Caco-2 (cell line): ENCODE results near the gene TTC5. TPM values are rescaled to one million over a fixed set of nuclear protein-coding genes. Genes with fewer than 3 reads are reported as not detected.
A peak's percentile ranks its signal among the peaks of the same experiment; 100 is the strongest.

Experiments
- BruUV-seq: library from RNA; stranded (reverse); fragments of 400-500 nt; replicated peaks from 2 replicates; lab custom pipeline; 2021; lab: Mats Ljungman, UMichigan
- CTCF ChIA-PET: fragments of 300-600 bp; sonication (Branson Sonifier 250); formaldehyde crosslinking; loops from one replicate; lab custom pipeline; 2022; ENCODE audit warnings: antibody characterized with exemption; lab: Charles Lee
- POLR2A ChIA-PET: fragments of 300-600 bp; sonication (Branson Sonifier 250); formaldehyde crosslinking; loops from one replicate; lab custom pipeline; 2022; ENCODE audit warnings: antibody characterized with exemption; lab: Charles Lee
- DNase-seq, 2 experiments: peaks; one replicate each; pipeline versions ENCODE4 v3.0.0 to v3.0.0-alpha.2; 2020 to 2022
- H3K27me3 ChIP-seq: replicated peaks from 2 replicates; pipeline ENCODE4 v1.6.0; 2011; ENCODE audit warnings: low read length; ENCODE audit not compliant: control insufficient read depth, insufficient read depth
- H3K36me3 ChIP-seq: 2 replicates; pipeline ENCODE4 v1.5.1; 2011; ENCODE audit warnings: low read length; ENCODE audit not compliant: control insufficient read depth, insufficient read depth
- H3K4me1 ChIP-seq: fragments of 250-450 bp; sonication (Bioruptor Pico); 2 replicates; pipeline ENCODE4 v1.5.1; 2020; ENCODE audit warnings: mild to moderate bottlenecking
- H3K4me3 ChIP-seq: 2 replicates; pipeline ENCODE4 v1.5.1; 2011; ENCODE audit warnings: low read depth, mild to moderate bottlenecking, control low read depth, low read length
- H3K9me3 ChIP-seq: fragments of 250-450 bp; sonication (Bioruptor Pico); 2 replicates; pipeline ENCODE4 v1.5.1; 2020; ENCODE audit warnings: mild to moderate bottlenecking, moderate library complexity
- H3K27ac Mint-ChIP-seq: one replicate; pipeline ENCODE4 v1.8.0; 2022; ENCODE audit warnings: mixed read lengths; ENCODE audit not compliant: unreplicated experiment
- H3K27me3 Mint-ChIP-seq: one replicate; pipeline ENCODE4 v1.8.0; 2022; ENCODE audit warnings: mixed read lengths; ENCODE audit not compliant: insufficient read depth, unreplicated experiment
- H3K36me3 Mint-ChIP-seq: one replicate; pipeline ENCODE4 v1.8.0; 2022; ENCODE audit warnings: mild to moderate bottlenecking, mixed read lengths; ENCODE audit not compliant: insufficient read depth, unreplicated experiment
- H3K4me1 Mint-ChIP-seq: one replicate; pipeline ENCODE4 v1.8.0; 2022; ENCODE audit warnings: low read depth, mixed read lengths; ENCODE audit not compliant: unreplicated experiment
- H3K4me3 Mint-ChIP-seq: one replicate; pipeline ENCODE4 v1.8.0; 2022; ENCODE audit warnings: mild to moderate bottlenecking, moderate library complexity, mixed read lengths; ENCODE audit not compliant: unreplicated experiment
- H3K9me3 Mint-ChIP-seq: one replicate; pipeline ENCODE4 v1.8.0; 2022; ENCODE audit warnings: mixed read lengths; ENCODE audit not compliant: unreplicated experiment
- intact Hi-C: fragments of 100-400 bp; cut with micrococcal nuclease; formaldehyde crosslinking; loops from one replicate; pipeline ENCODE4 v1.10.0; 2022; ENCODE audit not compliant: unreplicated experiment
- total RNA-seq: library from RNA; stranded (reverse); gene quantifications from 2 replicates; pipeline ENCODE4 v1.2.3, GENCODE V29; 2022
- TF ChIP-seq, protein P1 (sequence below), 2 experiments: fragments of 200-600 bp in 1 of 2; IDR thresholded peaks; 1 replicate in 1 of 2; 2 replicates in 1 of 2; pipeline versions ENCODE4 v1.5.1 to v1.8.0; 2011 to 2022; ENCODE audit warnings: antibody characterized with exemption in 1 of 2, control low read depth in 1 of 2, inconsistent platforms in 1 of 2, low read depth in 1 of 2, low read length in 1 of 2, mild to moderate bottlenecking in 1 of 2, moderate library complexity in 1 of 2; ENCODE audit not compliant: insufficient read depth in 1 of 2, severe bottlenecking in 1 of 2, unreplicated experiment in 1 of 2

The TTC5 gene
- total RNA-seq, 1 experiment from 2014 or later: 27.2 TPM

- TF ChIP-seq, protein P1, sequence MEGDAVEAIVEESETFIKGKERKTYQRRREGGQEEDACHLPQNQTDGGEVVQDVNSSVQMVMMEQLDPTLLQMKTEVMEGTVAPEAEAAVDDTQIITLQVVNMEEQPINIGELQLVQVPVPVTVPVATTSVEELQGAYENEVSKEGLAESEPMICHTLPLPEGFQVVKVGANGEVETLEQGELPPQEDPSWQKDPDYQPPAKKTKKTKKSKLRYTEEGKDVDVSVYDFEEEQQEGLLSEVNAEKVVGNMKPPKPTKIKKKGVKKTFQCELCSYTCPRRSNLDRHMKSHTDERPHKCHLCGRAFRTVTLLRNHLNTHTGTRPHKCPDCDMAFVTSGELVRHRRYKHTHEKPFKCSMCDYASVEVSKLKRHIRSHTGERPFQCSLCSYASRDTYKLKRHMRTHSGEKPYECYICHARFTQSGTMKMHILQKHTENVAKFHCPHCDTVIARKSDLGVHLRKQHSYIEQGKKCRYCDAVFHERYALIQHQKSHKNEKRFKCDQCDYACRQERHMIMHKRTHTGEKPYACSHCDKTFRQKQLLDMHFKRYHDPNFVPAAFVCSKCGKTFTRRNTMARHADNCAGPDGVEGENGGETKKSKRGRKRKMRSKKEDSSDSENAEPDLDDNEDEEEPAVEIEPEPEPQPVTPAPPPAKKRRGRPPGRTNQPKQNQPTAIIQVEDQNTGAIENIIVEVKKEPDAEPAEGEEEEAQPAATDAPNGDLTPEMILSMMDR (IDR thresholded peaks at IDR 0.05; ENCODE audit: insufficient read depth in 1 of 2, low read depth in 1 of 2, low read length in 1 of 2, severe bottlenecking in 1 of 2, unreplicated experiment in 1 of 2): no peak
- peaks cover 22% of the 10 kb centered on the region for H3K4me1 Mint-ChIP-seq
- H3K9me3 ChIP-seq: no peaks in the 10 kb centered on the region
- H3K4me3 ChIP-seq: no peak overlapping the region; the same call in 1 of the 2 replicates
- no peaks in the 10 kb centered on the region for H3K27me3 ChIP-seq
- ChIA-PET CTCF (interaction anchor here (0.8 kb wide), 1 partner anchor 10 kb away, joined by 3 read pairs; the partner anchor contains the start of gene PARP2), POLR2A (interaction anchor here (3.0 kb wide), 1 partner anchor 9 kb away, joined by 52 read pairs; the partner anchor contains the start of gene PARP2)
- no TSS peak for BruUV-seq
- peaks cover 26% of the 10 kb centered on the region for H3K36me3 Mint-ChIP-seq
- H3K36me3 ChIP-seq: no peaks in the 10 kb centered on the region
- H3K27ac Mint-ChIP-seq: peak overlapping the region; percentile 96
- intact Hi-C loops: loop anchor here (1.0 to 2.0 kb wide), 2 partner anchors 10 to 121 kb away; partner anchors contain the start of genes APEX1, OSGEP and PARP2
- no peaks in the 10 kb centered on the region for H3K9me3 Mint-ChIP-seq
- H3K27me3 Mint-ChIP-seq: no peaks in the 10 kb centered on the region
- peak overlapping the region; percentile 96 for H3K4me3 Mint-ChIP-seq
- no peak for DNase-seq
- H3K4me1 ChIP-seq: peaks cover 10% of the 10 kb centered on the region; the same call in 1 of the 2 replicates
These were observed 27.7 kb upstream of the TTC5 start for GRCh38 chr14:20333494-20333841.

GRCh38 chr14:20332788-20333493 is 27.2 kb upstream of the TTC5 start, which contains the start of gene CCNB1IP1:
Gene CCNB1IP1 (minus strand): TSS chr14:20333279. CDS start chr14:20316523, 16,756 bp downstream.
- TSS peak; percentile 85 for BruUV-seq
- H3K27ac Mint-ChIP-seq: peak within 1 kb of the TSS; percentile 96
- Histone ChIP-seq H3K4me3 (peak within 1 kb of the TSS; percentile 60), H3K27me3 (no peaks in the 10 kb centered on the region), H3K36me3 (no peaks in the 10 kb centered on the region), H3K4me1 (peaks cover 10% of the 10 kb centered on the region; the same call in 1 of the 2 replicates), H3K9me3 (no peaks in the 10 kb centered on the region)
- H3K9me3 Mint-ChIP-seq: no peaks in the 10 kb centered on the region
- peaks cover 22% of the 10 kb centered on the region for H3K4me1 Mint-ChIP-seq
- POLR2A ChIA-PET: interaction anchor here (0.6 to 3.0 kb wide), 3 partner anchors 10 to 137 kb away, joined by 3 to 52 read pairs (median 12); partner anchors contain the start of genes PARP2 and PIP4P1
- CTCF ChIA-PET: interaction anchor here (0.8 to 1.1 kb wide), 2 partner anchors 10 kb away, joined by 3 to 6 read pairs; partner anchors contain the start of gene PARP2
- DNase-seq: peak; percentile 69 to 76
- no peaks in the 10 kb centered on the region for H3K27me3 Mint-ChIP-seq
- intact Hi-C loops: loop anchor here (1.0 to 2.0 kb wide), 2 partner anchors 10 to 122 kb away; partner anchors contain the start of genes APEX1, OSGEP and PARP2
- peak within 1 kb of the TSS; percentile 96 for H3K4me3 Mint-ChIP-seq
- TF ChIP-seq, protein P1 (IDR thresholded peaks at IDR 0.05; ENCODE audit: insufficient read depth in 1 of 2, low read depth in 1 of 2, low read length in 1 of 2, severe bottlenecking in 1 of 2, unreplicated experiment in 1 of 2): no peak
- H3K36me3 Mint-ChIP-seq: peaks cover 31% of the 10 kb centered on the region

DNA sequence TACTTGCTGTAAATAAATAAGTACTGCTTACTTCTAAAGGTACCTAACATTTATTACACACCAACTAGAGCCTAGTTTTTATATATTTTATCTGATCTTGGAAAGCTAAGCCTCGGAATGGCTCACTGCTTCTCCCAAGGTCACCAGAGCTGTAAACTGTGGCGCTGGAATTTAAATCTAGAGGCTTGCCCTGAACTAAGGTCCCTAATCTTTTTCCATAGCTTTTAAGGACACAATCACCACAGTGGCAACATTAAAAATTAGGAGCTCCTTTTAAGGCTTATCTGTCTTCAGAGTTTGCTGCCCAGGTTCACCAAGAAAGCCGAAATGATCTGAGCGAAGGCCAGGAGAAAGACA is 26.7 kb upstream of the TTC5 start:
- H3K27me3 ChIP-seq: no peaks in the 10 kb centered on the region
- Mint-ChIP-seq H3K4me1 (peaks cover 22% of the 10 kb centered on the region), H3K36me3 (peaks cover 36% of the 10 kb centered on the region), H3K27ac (peak overlapping the region; percentile 96), H3K27me3 (no peaks in the 10 kb centered on the region), H3K9me3 (no peaks in the 10 kb centered on the region), H3K4me3 (peak overlapping the region; percentile 96)
- intact Hi-C loops: loop anchor here (2.0 kb wide), 1 partner anchor 122 kb away; the partner anchor contains the start of genes APEX1 and OSGEP
- no peaks in the 10 kb centered on the region for H3K36me3 ChIP-seq
- H3K4me1 ChIP-seq: peaks cover 15% of the 10 kb centered on the region; the same call in 1 of the 2 replicates
- no peaks in the 10 kb centered on the region for H3K9me3 ChIP-seq
- ChIA-PET POLR2A (interaction anchor here (0.6 to 3.0 kb wide), 3 partner anchors 10 to 137 kb away, joined by 3 to 52 read pairs (median 12); partner anchors contain the start of genes PARP2 and PIP4P1), CTCF (interaction anchor here (1.1 kb wide), 1 partner anchor 11 kb away, joined by 6 read pairs; the partner anchor contains the start of gene PARP2)
- H3K4me3 ChIP-seq: peak overlapping the region; percentile 60
- BruUV-seq: no TSS peak
- DNase-seq: no peak
- TF ChIP-seq, protein P1 (IDR thresholded peaks at IDR 0.05; ENCODE audit: insufficient read depth in 1 of 2, low read depth in 1 of 2, low read length in 1 of 2, severe bottlenecking in 1 of 2, unreplicated experiment in 1 of 2): no peak
